ENCODE data around the gene GPHN.

Gene GPHN

DNA sequence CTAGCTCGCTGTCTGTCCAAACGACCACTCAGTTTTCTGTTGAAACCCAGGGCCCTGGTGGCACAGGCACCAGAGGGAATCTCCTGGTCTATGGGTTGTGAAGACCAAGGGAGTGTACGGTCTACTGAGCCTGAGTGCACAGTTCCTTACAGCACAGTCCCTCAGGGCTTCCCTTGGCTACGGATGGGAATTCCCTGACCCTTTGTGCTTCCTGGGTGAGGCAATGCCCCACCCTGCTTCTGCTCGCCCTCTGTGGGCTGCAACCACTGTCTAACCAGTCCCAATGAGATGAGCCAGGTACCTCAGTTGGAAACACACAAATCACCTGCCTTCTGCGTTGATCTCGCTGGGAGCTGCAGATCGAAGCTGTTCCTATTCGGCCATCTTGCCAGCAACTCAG, 22.6 kb downstream of the GPHN start:
- Histone ChIP-seq H2AK5ac (ENCODE audit: low read length) (no peak overlapping the region), H4K8ac (ENCODE audit: low read depth, low read length) (no peak overlapping the region), H3K23ac (ENCODE audit: low read length) (no peak overlapping the region), H4K91ac (ENCODE audit: low read depth, low read length) (no peak overlapping the region), H3K79me1 (ENCODE audit: low read length) (no peaks in the 10 kb centered on the region), H2BK120ac (ENCODE audit: insufficient read depth, low read length, poor library complexity) (no peak overlapping the region), H4K12ac (ENCODE audit: low read depth, low read length) (no peak overlapping the region), H3K27me3 (ENCODE audit: insufficient read depth, low read length) (no peaks in the 10 kb centered on the region), H3K9ac (ENCODE audit: low read length) (no peak overlapping the region), H2BK12ac (ENCODE audit: low read length) (no peak overlapping the region), H2AFZ (ENCODE audit: insufficient read depth, low read length, poor library complexity) (no peak overlapping the region), H3K18ac (ENCODE audit: low read length) (no peak overlapping the region), H2BK5ac (ENCODE audit: low read depth, low read length, poor library complexity) (no peak overlapping the region), H3K79me2 (ENCODE audit: control insufficient read depth, insufficient read depth, low read length, poor library complexity) (no peaks in the 10 kb centered on the region), H3K27ac (ENCODE audit: low read depth, low read length) (no peak overlapping the region), H3K4me1 (ENCODE audit: control insufficient read depth in 1 of 2, insufficient read depth in 2 of 2, low read length in 2 of 2) (no peaks in the 10 kb centered on the region), H3K14ac (ENCODE audit: low read length) (no peak overlapping the region), H3K9me3 (ENCODE audit: insufficient read depth, low read depth, low read length) (peaks cover 3% of the 10 kb centered on the region), H3K4me3 (ENCODE audit: low read depth, low read length) (no peak overlapping the region), H3K4ac (ENCODE audit: low read depth, low read length) (no peak overlapping the region), H3K36me3 (ENCODE audit: control insufficient read depth in 1 of 2, insufficient read depth in 2 of 2, low read length in 2 of 2) (no peaks in the 10 kb centered on the region), H3K4me2 (ENCODE audit: low read length) (no peak overlapping the region)
- WGBS (ENCODE audit: extremely low coverage, insufficient coverage, insufficient read length) = no CpG with 5 or more reads among the region's 9 CpGs
- no peak for DNase-seq

DNA sequence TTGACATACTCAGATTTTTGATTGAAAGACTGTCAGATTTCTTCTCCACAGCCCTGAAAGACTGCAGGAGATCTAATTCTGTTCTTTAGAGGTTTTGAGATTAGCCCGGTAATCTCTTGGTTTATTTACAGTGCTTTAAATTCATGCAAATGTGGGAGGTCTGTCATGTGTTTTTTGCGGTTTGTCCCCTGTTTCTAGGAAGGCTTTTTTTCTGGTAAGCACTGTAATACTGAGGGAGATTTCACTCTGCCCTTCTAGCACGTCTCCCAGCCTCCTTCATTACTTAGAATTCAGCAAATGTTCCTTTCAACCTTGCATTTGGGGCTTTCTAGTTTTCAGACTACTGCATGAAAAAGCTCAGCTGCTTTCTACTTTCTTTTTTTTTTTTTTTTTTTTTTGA, 31.1 kb downstream of the GPHN start:
- Histone ChIP-seq H2BK120ac (ENCODE audit: insufficient read depth, low read length, poor library complexity) (no peak overlapping the region), H3K27me3 (ENCODE audit: insufficient read depth, low read length) (no peaks in the 10 kb centered on the region), H3K79me2 (ENCODE audit: control insufficient read depth, insufficient read depth, low read length, poor library complexity) (no peaks in the 10 kb centered on the region), H2AFZ (ENCODE audit: insufficient read depth, low read length, poor library complexity) (no peak overlapping the region), H4K12ac (ENCODE audit: low read depth, low read length) (no peak overlapping the region), H2AK5ac (ENCODE audit: low read length) (no peak overlapping the region), H3K9me3 (ENCODE audit: insufficient read depth, low read depth, low read length) (no peaks in the 10 kb centered on the region), H2BK5ac (ENCODE audit: low read depth, low read length, poor library complexity) (no peak overlapping the region), H4K8ac (ENCODE audit: low read depth, low read length) (no peak overlapping the region), H3K18ac (ENCODE audit: low read length) (no peak overlapping the region), H3K4me2 (ENCODE audit: low read length) (no peak overlapping the region), H2BK12ac (ENCODE audit: low read length) (no peak overlapping the region), H3K27ac (ENCODE audit: low read depth, low read length) (no peak overlapping the region), H3K23ac (ENCODE audit: low read length) (no peak overlapping the region), H3K4me1 (ENCODE audit: control insufficient read depth in 1 of 2, insufficient read depth in 2 of 2, low read length in 2 of 2) (no peaks in the 10 kb centered on the region), H3K4me3 (ENCODE audit: low read depth, low read length) (no peak overlapping the region), H3K14ac (ENCODE audit: low read length) (no peak overlapping the region), H4K91ac (ENCODE audit: low read depth, low read length) (no peak overlapping the region), H3K9ac (ENCODE audit: low read length) (no peak overlapping the region), H3K79me1 (ENCODE audit: low read length) (no peaks in the 10 kb centered on the region), H3K4ac (ENCODE audit: low read depth, low read length) (no peak overlapping the region), H3K36me3 (ENCODE audit: control insufficient read depth in 1 of 2, insufficient read depth in 2 of 2, low read length in 2 of 2) (no peaks in the 10 kb centered on the region)
- DNase-seq = no peak
- no CpG with 5 or more reads among the region's 3 CpGs for WGBS (ENCODE audit: extremely low coverage, insufficient coverage, insufficient read length)

DNA sequence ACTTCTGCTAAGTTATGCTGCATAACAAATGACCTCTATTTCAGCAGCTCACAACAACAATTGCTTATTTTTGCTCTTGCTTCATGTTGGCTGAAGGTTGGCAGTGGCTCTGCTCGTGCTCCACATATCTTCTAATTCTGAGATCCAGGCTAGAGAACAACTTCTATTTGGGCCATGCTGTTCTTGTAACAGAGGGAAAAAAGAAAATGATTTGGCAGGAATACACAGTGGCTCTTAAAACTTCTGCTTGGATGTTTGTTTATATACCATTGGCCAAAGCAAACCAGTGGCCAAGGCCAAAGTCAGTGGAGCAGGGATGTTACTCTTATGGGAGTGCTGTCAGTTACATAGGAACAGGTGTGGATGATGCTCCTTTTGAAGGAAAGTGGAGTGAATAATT, 32.1 kb downstream of the GPHN start:
- no peak overlapping the region for H2BK120ac ChIP-seq (ENCODE audit: insufficient read depth, low read length, poor library complexity)
- no peaks in the 10 kb centered on the region for H3K9me3 ChIP-seq (ENCODE audit: insufficient read depth, low read depth, low read length)
- DNase-seq = no peak
- no peak overlapping the region for H4K12ac ChIP-seq (ENCODE audit: low read depth, low read length)
- no peak overlapping the region for H4K8ac ChIP-seq (ENCODE audit: low read depth, low read length)
- H2AK5ac ChIP-seq (ENCODE audit: low read length) = no peak overlapping the region
- no peaks in the 10 kb centered on the region for H3K4me1 ChIP-seq (ENCODE audit: control insufficient read depth in 1 of 2, insufficient read depth in 2 of 2, low read length in 2 of 2)
- no peaks in the 10 kb centered on the region for H3K36me3 ChIP-seq (ENCODE audit: control insufficient read depth in 1 of 2, insufficient read depth in 2 of 2, low read length in 2 of 2)
- no peak overlapping the region for H3K4ac ChIP-seq (ENCODE audit: low read depth, low read length)
- H3K23ac ChIP-seq (ENCODE audit: low read length) = no peak overlapping the region
- no peaks in the 10 kb centered on the region for H3K79me2 ChIP-seq (ENCODE audit: control insufficient read depth, insufficient read depth, low read length, poor library complexity)
- H2BK12ac ChIP-seq (ENCODE audit: low read length) = no peak overlapping the region
- H3K27me3 ChIP-seq (ENCODE audit: insufficient read depth, low read length) = no peaks in the 10 kb centered on the region
- no peaks in the 10 kb centered on the region for H3K79me1 ChIP-seq (ENCODE audit: low read length)
- no CpG with 5 or more reads among the region's 1 CpG for WGBS (ENCODE audit: extremely low coverage, insufficient coverage, insufficient read length)
- H3K4me3 ChIP-seq (ENCODE audit: low read depth, low read length) = no peak overlapping the region
- H2BK5ac ChIP-seq (ENCODE audit: low read depth, low read length, poor library complexity) = no peak overlapping the region
- H2AFZ ChIP-seq (ENCODE audit: insufficient read depth, low read length, poor library complexity) = no peak overlapping the region
- no peak overlapping the region for H3K18ac ChIP-seq (ENCODE audit: low read length)
- H3K27ac ChIP-seq (ENCODE audit: low read depth, low read length) = no peak overlapping the region
- H4K91ac ChIP-seq (ENCODE audit: low read depth, low read length) = no peak overlapping the region
- no peak overlapping the region for H3K4me2 ChIP-seq (ENCODE audit: low read length)
- H3K14ac ChIP-seq (ENCODE audit: low read length) = no peak overlapping the region
- no peak overlapping the region for H3K9ac ChIP-seq (ENCODE audit: low read length)

DNA sequence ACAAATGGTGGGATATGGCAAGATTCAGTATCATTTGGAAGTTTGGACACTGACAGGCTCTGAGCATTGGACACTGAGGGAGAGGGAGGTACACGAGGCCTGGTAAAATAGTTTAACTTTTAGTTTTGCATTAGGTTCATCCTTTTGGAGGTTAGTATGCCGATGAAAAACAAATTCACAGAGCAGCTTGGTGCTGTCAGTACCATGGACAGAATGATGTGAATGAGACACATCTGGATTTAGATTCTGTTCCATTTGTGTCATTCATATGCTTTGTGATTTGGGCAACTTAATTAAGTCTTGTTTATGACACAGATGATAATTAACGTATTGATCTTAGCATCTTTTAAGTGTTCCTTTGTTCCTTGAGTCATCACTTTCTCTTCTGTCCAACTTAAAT, 33.7 kb downstream of the GPHN start:
- DNase-seq = no peak
- Histone ChIP-seq H3K27ac (ENCODE audit: low read depth, low read length) (no peak overlapping the region), H4K12ac (ENCODE audit: low read depth, low read length) (no peak overlapping the region), H2AK5ac (ENCODE audit: low read length) (no peak overlapping the region), H3K27me3 (ENCODE audit: insufficient read depth, low read length) (no peaks in the 10 kb centered on the region), H3K9ac (ENCODE audit: low read length) (no peak overlapping the region), H3K23ac (ENCODE audit: low read length) (no peak overlapping the region), H3K36me3 (ENCODE audit: control insufficient read depth in 1 of 2, insufficient read depth in 2 of 2, low read length in 2 of 2) (no peaks in the 10 kb centered on the region), H2BK5ac (ENCODE audit: low read depth, low read length, poor library complexity) (no peak overlapping the region), H3K4me2 (ENCODE audit: low read length) (no peak overlapping the region), H2BK12ac (ENCODE audit: low read length) (no peak overlapping the region), H4K8ac (ENCODE audit: low read depth, low read length) (no peak overlapping the region), H3K14ac (ENCODE audit: low read length) (no peak overlapping the region), H3K18ac (ENCODE audit: low read length) (no peak overlapping the region), H3K79me1 (ENCODE audit: low read length) (no peaks in the 10 kb centered on the region), H3K79me2 (ENCODE audit: control insufficient read depth, insufficient read depth, low read length, poor library complexity) (no peaks in the 10 kb centered on the region), H3K4ac (ENCODE audit: low read depth, low read length) (no peak overlapping the region), H3K4me1 (ENCODE audit: control insufficient read depth in 1 of 2, insufficient read depth in 2 of 2, low read length in 2 of 2) (no peaks in the 10 kb centered on the region), H4K91ac (ENCODE audit: low read depth, low read length) (no peak overlapping the region), H3K4me3 (ENCODE audit: low read depth, low read length) (no peak overlapping the region), H2BK120ac (ENCODE audit: insufficient read depth, low read length, poor library complexity) (no peak overlapping the region), H2AFZ (ENCODE audit: insufficient read depth, low read length, poor library complexity) (no peak overlapping the region), H3K9me3 (ENCODE audit: insufficient read depth, low read depth, low read length) (peaks cover 3% of the 10 kb centered on the region)
- no CpG with 5 or more reads among the region's 3 CpGs for WGBS (ENCODE audit: extremely low coverage, insufficient coverage, insufficient read length)

All from trophoblast cell (in vitro differentiated cells and primary cell).